Keratinocyte (primary cell): ENCODE measurements around the gene ANGPT4. TPM values are rescaled to one million over a fixed set of nuclear protein-coding genes. Genes with fewer than 3 reads are reported as not detected.

ENCODE experiments used
- DNase-seq: peaks from one replicate; pipeline ENCODE4 v3.0.0-alpha.2; 2011; ENCODE audit warnings: low read depth, missing footprints, low spot score
- FAIRE-seq: peaks from 2 replicates; lab custom pipeline; 2011; peaks lifted over from hg19 to GRCh38; lab: Jason Lieb, UNC
- H2AFZ ChIP-seq: 2 replicates; pipeline ENCODE4 v1.6.0; 2012; ENCODE audit warnings: low read length, control low read depth, inconsistent platforms; ENCODE audit not compliant: control insufficient read depth
- H3K27ac ChIP-seq: 2 replicates; pipeline ENCODE4 v1.5.1; 2011; ENCODE audit warnings: low read length; ENCODE audit not compliant: control insufficient read depth, insufficient read depth
- H3K27me3 ChIP-seq: 3 replicates; pipeline ENCODE4 v1.6.0; 2011; ENCODE audit warnings: low read length; ENCODE audit not compliant: control insufficient read depth, insufficient read depth; ENCODE audit errors: extremely low read depth
- H3K36me3 ChIP-seq, 2 experiments: 2 replicates in 1 of 2; 3 replicates in 1 of 2; pipeline ENCODE4 v1.5.1; 2011; ENCODE audit warnings: low read length in 2 of 2, mild to moderate bottlenecking in 1 of 2; ENCODE audit not compliant: control insufficient read depth in 2 of 2, insufficient read depth in 2 of 2; ENCODE audit errors: extremely low read depth in 1 of 2
- H3K4me1 ChIP-seq: 3 replicates; pipeline ENCODE4 v1.5.1; 2011; ENCODE audit warnings: low read length; ENCODE audit not compliant: control insufficient read depth, insufficient read depth; ENCODE audit errors: extremely low read depth
- H3K4me2 ChIP-seq: 3 replicates; pipeline ENCODE4 v1.6.0; 2011; ENCODE audit warnings: low read depth, low read length; ENCODE audit not compliant: control insufficient read depth, insufficient read depth; ENCODE audit errors: extremely low read depth
- H3K4me3 ChIP-seq, 3 experiments: fragments of 200-600 bp in 1 of 3; sonication (generic) in 1 of 3; 2 replicates in 2 of 3; 3 replicates in 1 of 3; pipeline ENCODE4 v1.5.1; 2011 to 2016; ENCODE audit warnings: low read length in 3 of 3, mild to moderate bottlenecking in 3 of 3, control low read depth in 2 of 3, inconsistent platforms in 1 of 3, low read depth in 1 of 3, mixed read lengths in 1 of 3, mixed run types in 1 of 3, moderate library complexity in 1 of 3; ENCODE audit not compliant: control insufficient read depth in 2 of 3, insufficient read depth in 2 of 3; ENCODE audit errors: extremely low read depth in 1 of 3
- H3K79me2 ChIP-seq: 2 replicates; pipeline ENCODE4 v1.6.0; 2012; ENCODE audit warnings: low read length; ENCODE audit not compliant: control insufficient read depth, insufficient read depth
- H3K9ac ChIP-seq: 3 replicates; pipeline ENCODE4 v1.6.0; 2011; ENCODE audit warnings: low read length; ENCODE audit not compliant: control insufficient read depth, insufficient read depth; ENCODE audit errors: extremely low read depth
- H3K9me1 ChIP-seq: 3 replicates; pipeline ENCODE4 v1.6.0; 2011; ENCODE audit warnings: low read length; ENCODE audit not compliant: control insufficient read depth, insufficient read depth; ENCODE audit errors: extremely low read depth
- H3K9me3 ChIP-seq: 2 replicates; pipeline ENCODE4 v1.5.1; 2012; ENCODE audit warnings: low read depth, low read length; ENCODE audit not compliant: control insufficient read depth
- H4K20me1 ChIP-seq: 3 replicates; pipeline ENCODE4 v1.6.0; 2011; ENCODE audit warnings: low read length; ENCODE audit not compliant: control insufficient read depth, insufficient read depth; ENCODE audit errors: extremely low read depth
- EZH2 ChIP-seq: IDR thresholded peaks from one replicate; pipeline ENCODE4 v1.6.1; 2012; ENCODE audit warnings: inconsistent platforms, mild to moderate bottlenecking, low read length, moderate library complexity
- dilution Hi-C: fragments of 300-500 bp; cut with MboI; formaldehyde crosslinking; loops from one replicate; pipeline ENCODE4 v1.7.0; 2020; ENCODE audit warnings: low sequenced_read_pairs; ENCODE audit not compliant: extremely low pct_ligation_motif_present
- polyA plus RNA-seq, 5 experiments: library from polyadenylated mRNA; depleted of rRNA in 3 of 5; stranded (reverse) in 3 of 5; stranded (forward) in 1 of 5; unstranded in 1 of 5; fragments of >200 nt; gene quantifications; 1 replicate in 1 of 5; 2 replicates in 3 of 5; 3 replicates in 1 of 5; pipeline versions ENCODE4 v1.2.1 to v1.2.3, GENCODE V29; 2011 to 2012; ENCODE audit warnings: missing spikeins in 2 of 5, low read depth in 1 of 5, low replicate concordance in 1 of 5
- TF ChIP-seq, protein P1 (sequence below), 3 experiments: IDR thresholded peaks in 1 of 3; conservative IDR thresholded peaks in 1 of 3; optimal IDR thresholded peaks in 1 of 3; 2 replicates in 2 of 3; 3 replicates in 1 of 3; pipeline versions ENCODE3 to v1.5.1; 2011; ENCODE audit warnings: low read length in 3 of 3, mild to moderate bottlenecking in 3 of 3, moderate library complexity in 2 of 3, control low read depth in 1 of 3, inconsistent platforms in 1 of 3; ENCODE audit not compliant: insufficient read depth in 2 of 3; ENCODE audit errors: extremely low read depth in 1 of 3

Gene ANGPT4
- polyA plus RNA-seq, 1 donor (not counting 4 experiments of a cell fraction or from before 2014, with no cell fraction given): not detected

DNA sequence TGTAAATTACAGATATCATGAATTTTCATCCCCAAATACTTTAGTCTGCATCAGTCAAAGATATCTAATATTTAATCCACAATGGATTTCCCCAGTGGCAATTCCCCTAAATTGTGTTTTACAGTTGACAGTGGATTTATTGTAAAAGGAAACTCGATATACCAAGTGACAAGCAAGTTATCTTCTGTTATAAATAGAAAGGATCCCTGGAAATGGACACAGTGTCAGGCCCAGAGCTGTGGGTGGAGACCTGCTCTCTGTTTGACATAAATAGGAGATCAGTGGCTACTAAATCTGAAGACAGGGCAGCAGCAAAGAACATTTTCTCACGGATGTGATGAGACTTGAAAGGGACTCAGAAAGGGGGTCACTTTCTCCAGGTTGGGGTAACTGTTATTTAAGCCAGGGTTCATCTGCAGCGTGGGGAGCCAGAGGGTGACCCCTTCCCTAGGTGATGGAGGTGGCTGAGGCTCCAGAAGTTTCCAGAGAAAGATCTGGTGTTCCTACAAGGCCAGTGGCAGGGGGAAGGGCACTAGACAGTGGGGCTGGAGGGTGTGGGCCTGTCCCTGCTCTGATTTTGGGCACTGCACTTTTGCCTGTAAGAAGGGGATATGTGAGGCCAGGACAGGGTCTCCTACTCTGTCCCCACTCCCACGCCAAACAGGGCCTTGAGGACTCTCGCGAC lies 94.9 kb downstream of the ANGPT4 start:
- no peak overlapping the region for H3K27ac ChIP-seq
- no peaks in the 10 kb centered on the region for H3K27me3 ChIP-seq
- no peak overlapping the region for H3K4me3 ChIP-seq
- no peaks in the 10 kb centered on the region for H3K79me2 ChIP-seq
- H3K9me3 ChIP-seq: no peaks in the 10 kb centered on the region
- H3K4me2 ChIP-seq: no peak overlapping the region
- no peaks in the 10 kb centered on the region for H4K20me1 ChIP-seq
- no peak for FAIRE-seq
- no peak for TF ChIP-seq EZH2
- TF ChIP-seq, protein P1, sequence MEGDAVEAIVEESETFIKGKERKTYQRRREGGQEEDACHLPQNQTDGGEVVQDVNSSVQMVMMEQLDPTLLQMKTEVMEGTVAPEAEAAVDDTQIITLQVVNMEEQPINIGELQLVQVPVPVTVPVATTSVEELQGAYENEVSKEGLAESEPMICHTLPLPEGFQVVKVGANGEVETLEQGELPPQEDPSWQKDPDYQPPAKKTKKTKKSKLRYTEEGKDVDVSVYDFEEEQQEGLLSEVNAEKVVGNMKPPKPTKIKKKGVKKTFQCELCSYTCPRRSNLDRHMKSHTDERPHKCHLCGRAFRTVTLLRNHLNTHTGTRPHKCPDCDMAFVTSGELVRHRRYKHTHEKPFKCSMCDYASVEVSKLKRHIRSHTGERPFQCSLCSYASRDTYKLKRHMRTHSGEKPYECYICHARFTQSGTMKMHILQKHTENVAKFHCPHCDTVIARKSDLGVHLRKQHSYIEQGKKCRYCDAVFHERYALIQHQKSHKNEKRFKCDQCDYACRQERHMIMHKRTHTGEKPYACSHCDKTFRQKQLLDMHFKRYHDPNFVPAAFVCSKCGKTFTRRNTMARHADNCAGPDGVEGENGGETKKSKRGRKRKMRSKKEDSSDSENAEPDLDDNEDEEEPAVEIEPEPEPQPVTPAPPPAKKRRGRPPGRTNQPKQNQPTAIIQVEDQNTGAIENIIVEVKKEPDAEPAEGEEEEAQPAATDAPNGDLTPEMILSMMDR (optimal IDR thresholded peaks at IDR 0.05 in 1 of 3, IDR thresholded peaks at IDR 0.05 in 1 of 3, conservative IDR thresholded peaks at IDR 0.05 in 1 of 3; ENCODE audit: extremely low read depth in 1 of 3, insufficient read depth in 2 of 3, low read length in 3 of 3): no peak
- H3K36me3 ChIP-seq: no peaks in the 10 kb centered on the region
- H3K4me1 ChIP-seq: no peaks in the 10 kb centered on the region
- H2AFZ ChIP-seq: no peak overlapping the region
- dilution Hi-C loops: no loop called here
- DNase-seq: no peak
- H3K9ac ChIP-seq: no peak overlapping the region
- no peaks in the 10 kb centered on the region for H3K9me1 ChIP-seq

DNA sequence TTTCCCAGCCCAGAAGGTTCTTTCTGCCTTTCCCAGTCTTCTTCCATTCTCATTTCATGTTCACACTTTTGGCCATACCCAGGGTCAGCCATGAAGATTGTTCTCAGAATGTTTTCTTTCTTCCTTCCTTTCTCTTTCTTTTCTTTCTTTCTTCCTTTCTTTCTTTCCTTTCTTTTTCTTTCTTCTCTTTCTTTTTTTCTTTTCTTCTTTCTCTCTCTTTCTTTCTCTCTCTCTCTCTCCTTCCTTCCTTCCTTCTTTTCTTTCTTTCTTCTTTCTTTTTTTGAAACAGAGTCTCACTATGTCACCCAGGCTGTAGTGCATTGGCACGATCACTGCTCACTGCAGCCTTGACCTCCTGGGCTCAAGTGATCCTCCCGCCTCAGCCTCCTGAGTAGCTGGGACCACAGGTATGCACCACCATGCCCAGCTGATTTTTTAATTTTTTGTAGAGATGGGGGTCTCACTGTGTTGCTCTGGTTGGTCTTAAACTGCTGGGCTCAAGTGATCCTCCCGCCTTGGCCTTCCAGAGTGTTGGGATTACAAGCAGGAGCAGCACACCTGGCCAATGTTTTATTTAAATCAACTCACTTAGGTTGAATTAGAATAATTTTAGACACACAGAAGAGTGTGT lies 95.7 kb downstream of the ANGPT4 start:
- Histone ChIP-seq H2AFZ (no peak overlapping the region), H3K4me2 (no peak overlapping the region), H3K9me3 (no peaks in the 10 kb centered on the region), H3K9me1 (no peaks in the 10 kb centered on the region), H3K79me2 (no peaks in the 10 kb centered on the region), H3K9ac (no peak overlapping the region), H3K36me3 (no peaks in the 10 kb centered on the region), H3K27ac (no peak overlapping the region), H3K27me3 (no peaks in the 10 kb centered on the region), H3K4me3 (no peak overlapping the region), H3K4me1 (no peaks in the 10 kb centered on the region), H4K20me1 (no peaks in the 10 kb centered on the region)
- FAIRE-seq: no peak
- DNase-seq: no peak
- dilution Hi-C loops: no loop called here
- TF ChIP-seq EZH2: no peak
- TF ChIP-seq, protein P1 (optimal IDR thresholded peaks at IDR 0.05 in 1 of 3, IDR thresholded peaks at IDR 0.05 in 1 of 3, conservative IDR thresholded peaks at IDR 0.05 in 1 of 3; ENCODE audit: extremely low read depth in 1 of 3, insufficient read depth in 2 of 3, low read length in 3 of 3): no peak

Other genes with a start within 250 kb of the ANGPT4 start
- not detected in 3 replicates for gene SCRT2, start 240.5 kb downstream of the ANGPT4 start, polyA plus RNA-seq
- gene SLC52A3, start 147.8 kb downstream of the ANGPT4 start, polyA plus RNA-seq: 0.55 to 1.1 TPM (median 0.84 TPM) in 3 replicates
- 12.3 to 15.5 TPM (median 13.2 TPM) in 3 replicates for gene FAM110A, start 82.6 kb downstream of the ANGPT4 start, polyA plus RNA-seq
- not detected in 3 replicates for gene RSPO4, start 86.0 kb upstream of the ANGPT4 start, polyA plus RNA-seq
- 32.0 to 269 TPM (median 58.5 TPM) in 3 replicates for gene PSMF1, start 202.3 kb upstream of the ANGPT4 start, polyA plus RNA-seq